ENCODE results near the gene TENM3.

- TF ChIP-seq CTCF (conservative IDR thresholded peaks at IDR 0.05) (no peak), ZFX (IDR thresholded peaks at IDR 0.05) (no peak)
Measured at GRCh38 chr4:182257016-182257415, 13.8 kb downstream of the TENM3 start.

Data from C4-2B (cell line).